Renal cortical epithelial cell (primary cell): ENCODE results near the gene IQCC. TPM values are rescaled to one million over a fixed set of nuclear protein-coding genes. Genes with fewer than 3 reads are reported as not detected.

ENCODE experiments used
- DNase-seq: peaks from one replicate; pipeline ENCODE4 v3.0.0-alpha.2; 2011; ENCODE audit warnings: low read depth
- total RNA-seq: library from RNA; depleted of rRNA; stranded (reverse); fragments of >200 nt; gene quantifications from 2 replicates; pipeline ENCODE4 v1.2.3, GENCODE V29; 2014

Gene IQCC
- total RNA-seq, 1 donor from 2014 or later: 2.1 TPM

DNA sequence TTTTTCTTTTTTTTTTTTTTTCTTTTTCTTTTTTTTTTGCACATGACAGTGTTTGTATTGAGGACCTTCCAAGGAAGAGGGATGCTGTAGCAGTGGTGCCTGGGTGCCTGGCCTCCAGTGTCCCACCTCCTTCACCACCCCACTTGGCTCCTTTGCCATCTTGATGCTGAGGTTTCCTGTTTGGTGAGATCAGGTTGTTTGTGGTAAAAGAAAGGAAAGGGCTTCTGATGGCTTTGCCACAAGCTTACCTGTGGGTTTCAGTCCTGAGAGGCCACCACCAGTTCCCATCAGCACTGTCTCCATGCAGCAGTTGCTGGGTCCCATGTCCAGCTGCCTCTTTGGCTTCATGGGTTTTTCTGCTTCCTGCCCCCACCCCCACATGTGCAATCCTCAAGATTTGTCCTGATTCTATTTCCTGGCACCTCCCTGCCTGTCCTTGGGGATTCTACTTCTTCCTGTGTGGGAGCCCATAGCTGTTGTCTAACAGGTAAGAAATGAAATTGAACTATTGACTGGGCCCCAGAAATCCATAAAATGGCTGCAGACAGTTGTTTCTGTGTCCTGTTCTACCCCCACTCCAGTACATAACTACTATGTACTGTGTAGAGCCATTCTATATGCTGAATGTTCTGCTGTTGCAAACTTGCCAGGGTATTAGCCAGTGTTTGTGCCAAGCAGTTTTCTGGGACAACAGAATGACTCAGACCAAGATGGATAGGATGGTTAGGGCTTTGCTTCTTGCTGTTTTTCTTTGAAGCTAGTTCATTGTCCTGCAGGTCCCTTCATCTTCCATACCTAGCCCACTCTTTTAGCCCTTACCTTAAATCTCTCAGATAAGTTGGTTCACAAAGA is 9.3 kb upstream of the IQCC start:
- no peak for DNase-seq

DNA sequence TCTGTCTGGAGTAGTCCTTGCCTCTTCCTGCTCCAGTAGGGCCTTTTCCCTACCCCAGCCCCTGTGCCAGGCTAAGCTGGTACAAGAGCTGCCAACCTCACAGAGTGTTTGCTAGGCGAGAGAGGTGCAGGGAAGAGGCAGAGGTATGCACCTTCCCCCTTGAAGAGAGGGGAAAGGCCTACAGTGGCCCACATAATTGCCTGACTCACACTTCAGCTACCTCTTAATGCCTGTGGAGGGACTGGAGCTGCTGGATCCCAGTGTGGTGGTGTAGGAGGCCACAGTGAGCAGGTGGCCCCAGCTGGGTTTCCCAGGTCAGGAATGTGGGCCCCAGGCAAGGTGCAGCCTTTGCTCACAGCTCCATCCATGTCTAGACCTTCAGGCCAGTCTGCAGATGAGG is 8.4 kb upstream of the IQCC start:
- DNase-seq: peak; percentile 50

DNA sequence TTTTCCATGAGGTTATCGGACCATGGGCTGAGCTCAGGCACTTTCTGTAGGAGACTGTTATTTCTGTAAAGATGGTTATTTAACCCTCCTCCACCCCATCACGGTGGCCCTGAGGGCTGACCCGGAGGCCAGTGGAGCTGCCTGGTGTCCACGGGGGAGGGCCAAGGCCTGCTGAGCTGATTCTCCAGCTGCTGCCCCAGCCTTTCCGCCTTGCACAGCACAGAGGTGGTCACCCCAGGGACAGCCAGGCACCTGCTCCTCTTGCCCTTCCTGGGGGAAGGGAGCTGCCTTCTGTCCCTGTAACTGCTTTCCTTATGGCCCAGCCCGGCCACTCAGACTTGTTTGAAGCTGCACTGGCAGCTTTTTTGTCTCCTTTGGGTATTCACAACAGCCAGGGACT is 7.6 kb upstream of the IQCC start:
- no peak for DNase-seq

DNA sequence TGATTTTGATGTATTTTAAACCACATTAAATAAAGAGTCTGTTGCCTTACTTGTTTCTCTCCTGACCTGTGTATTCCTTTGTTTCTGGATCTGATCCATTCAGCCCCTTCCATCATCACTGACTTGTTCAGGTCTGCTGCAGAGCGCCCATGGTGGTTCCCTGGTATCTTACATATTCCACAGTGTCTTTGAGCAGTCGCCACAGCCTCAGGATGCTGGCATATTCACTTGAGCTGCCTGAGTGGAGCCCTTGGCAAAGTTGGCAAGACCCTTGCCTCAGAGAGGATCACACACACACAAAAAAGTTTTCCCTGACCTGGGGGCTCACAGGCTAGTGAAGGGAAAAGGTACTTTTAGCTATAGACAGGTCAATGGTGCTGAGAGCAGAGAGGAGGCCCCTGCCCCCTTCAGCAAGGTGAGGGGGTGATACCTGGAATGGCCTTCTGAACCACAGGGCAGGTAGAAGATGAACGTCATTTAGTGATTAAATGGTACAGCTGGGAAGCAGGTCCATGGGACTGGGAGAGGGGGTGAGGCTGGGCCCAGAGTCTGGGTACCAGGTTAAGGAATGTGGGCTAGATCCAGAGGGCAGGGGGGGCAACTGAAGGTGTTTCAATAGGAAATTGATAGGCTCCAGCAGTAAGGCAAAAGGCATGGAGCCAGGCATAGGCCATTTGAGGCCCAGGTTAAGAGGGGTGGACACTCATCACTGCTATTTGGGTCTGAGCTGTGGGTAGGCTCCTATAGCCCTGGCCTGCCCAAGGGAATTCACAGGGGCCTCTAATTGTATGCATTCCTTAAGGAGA is 7.0 kb upstream of the IQCC start:
- DNase-seq: no peak

DNA sequence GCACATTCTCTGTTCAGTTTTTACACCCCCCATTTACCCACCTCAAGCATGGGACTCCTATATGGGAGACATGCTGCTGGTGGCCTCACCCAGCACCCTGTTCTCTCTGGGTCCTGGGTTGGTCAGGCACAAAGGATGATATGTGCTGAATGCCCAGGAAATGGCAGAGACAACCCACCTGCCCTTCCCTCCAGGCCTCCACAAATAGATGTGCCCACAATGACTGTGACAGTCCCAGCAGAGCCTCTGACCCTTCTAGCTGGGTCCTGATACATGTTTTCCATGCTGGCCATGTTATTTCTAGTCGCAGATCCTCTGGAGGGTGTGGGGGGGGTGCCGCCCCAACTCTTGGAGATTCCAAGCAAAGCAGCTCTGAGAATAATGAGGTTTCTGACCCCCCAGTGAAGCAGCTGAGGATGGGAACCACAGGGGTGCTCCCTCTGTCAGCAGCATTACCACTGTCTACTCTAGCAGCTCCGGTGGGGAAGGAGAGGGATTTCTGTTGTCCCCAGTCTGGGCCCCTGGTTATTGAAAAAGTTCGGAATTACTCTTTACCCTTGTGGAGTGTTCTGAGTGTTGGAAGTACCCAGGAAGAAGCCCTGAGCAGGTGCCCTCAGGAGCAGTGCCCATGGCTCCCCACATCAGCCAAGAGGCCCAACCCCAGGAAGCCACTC is 6.3 kb upstream of the IQCC start:
- DNase-seq: no peak

DNA sequence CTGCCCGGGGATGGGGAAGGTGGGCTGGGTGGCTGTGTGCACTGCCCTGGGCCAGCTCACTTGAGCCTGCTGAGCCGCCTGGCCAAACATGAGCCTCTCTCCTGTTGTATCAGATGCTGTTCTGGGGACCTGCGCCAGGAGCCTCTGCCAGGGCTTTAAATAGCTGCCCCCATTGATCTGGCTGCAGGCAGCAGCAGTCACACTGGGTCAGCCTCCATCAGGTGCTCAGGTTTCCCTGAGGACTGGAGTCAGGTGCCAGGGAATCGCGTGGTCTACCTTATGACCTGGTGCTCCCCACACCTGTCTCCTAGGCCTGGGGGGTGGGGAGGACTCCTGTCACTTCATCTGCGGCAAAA is 5.8 kb upstream of the IQCC start:
- no peak for DNase-seq

DNA sequence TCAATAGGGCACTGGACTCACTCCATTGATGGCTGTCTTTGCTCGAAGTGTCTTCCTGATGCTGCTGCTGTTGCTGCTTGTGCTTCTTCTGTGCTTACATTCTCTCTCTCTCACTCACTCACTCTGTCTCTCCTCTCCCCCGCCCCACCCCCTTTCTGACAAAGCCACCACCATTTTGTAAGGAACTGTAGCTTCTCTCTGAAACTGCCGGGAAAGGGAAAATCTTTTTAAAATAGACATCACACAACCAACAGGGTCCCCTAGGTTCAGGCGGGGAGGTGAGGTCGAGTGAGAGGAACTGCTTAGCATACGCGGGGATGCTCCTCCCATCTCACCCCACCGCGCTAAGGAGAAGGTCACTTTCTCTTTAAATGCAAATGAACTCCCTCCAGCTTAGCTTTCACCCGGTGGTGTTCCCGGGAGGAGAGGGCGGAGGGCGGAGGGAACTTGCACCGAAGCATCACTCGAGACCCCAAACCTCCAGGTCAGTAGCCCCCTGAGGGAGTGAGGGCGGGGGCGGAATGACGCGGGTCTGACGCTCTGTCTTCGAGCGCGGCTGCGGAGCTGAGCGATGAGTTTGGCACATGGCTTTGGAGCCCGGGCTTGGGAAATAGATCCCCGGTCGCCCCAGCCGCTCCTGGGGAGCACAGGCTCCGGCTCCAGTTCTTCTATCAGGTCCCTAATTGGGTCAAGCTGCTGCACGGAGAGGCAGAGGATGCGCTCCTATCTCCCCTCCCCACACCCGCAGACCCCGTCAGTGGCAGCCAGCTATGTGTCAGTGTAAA is 5.1 kb upstream of the IQCC start, which contains the start of gene CCDC28B:
CCDC28B (plus strand) TSS at position 370 of the 785 bp plus-strand sequence. CDS start 1,341 bp downstream, outside the sequence.
- DNase-seq: peak; percentile 34

DNA sequence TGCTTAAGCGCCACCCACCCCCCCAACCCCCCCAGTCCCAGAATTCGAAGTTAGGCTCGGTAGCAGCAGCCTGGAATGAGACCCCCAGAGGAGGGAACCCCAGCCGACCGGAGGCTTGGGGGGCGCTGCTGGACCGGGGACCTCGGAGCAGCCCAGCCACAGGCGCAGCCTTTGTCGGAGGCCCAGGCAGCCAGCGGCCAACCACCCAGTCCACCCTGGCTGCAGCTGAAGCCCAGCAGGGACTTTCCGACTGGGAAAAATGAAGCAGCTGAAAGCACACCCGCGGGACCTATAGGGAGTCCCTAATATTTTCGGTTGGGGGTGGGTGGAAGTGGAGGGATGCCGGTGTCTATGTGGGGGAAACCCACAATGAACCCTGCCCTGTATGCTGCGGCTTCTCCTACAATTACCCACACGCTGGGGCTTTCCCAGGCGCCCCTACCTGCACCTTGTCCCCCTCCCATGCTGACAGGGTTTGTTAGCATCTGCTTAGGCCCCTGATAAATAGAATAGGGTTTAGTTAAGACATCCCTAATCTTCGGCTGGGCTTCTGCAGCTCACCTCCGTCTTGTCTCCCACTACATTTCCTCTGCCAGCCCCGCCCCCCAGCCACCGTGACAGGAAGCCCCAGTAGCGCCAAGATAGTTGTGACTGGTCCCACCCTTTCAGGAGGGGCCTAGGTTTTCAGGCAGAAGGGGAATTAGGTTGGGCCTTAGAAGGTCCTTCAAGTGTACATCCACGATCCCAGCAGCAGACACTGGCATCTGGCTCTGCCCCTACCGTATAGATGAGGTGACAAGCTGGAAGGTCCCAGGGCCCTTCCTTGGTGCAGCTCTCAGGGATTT is 4.2 kb upstream of the IQCC start:
- peak; percentile 44 for DNase-seq

DNA sequence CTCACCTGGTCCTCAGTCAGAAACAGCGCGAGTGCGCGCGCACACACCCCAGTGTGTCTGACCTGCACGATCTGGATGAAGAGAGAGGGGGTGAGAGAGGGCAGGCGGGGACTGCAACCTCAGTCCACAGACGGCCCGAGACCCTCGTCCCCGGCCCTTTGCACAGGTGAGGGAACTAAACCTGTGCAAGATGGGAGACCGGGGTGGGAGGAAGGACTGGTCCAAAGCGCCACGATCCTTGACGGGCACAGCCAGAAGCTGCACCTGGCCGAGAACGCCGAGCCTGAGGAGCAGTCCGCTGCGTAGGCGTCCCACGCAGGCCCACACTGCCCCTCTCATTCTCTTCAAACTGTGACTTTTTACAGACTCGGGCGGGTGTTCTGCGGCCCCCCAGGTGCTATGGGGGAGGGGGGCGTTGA is 519 bp upstream of the IQCC start:
- DNase-seq: no peak

DNA sequence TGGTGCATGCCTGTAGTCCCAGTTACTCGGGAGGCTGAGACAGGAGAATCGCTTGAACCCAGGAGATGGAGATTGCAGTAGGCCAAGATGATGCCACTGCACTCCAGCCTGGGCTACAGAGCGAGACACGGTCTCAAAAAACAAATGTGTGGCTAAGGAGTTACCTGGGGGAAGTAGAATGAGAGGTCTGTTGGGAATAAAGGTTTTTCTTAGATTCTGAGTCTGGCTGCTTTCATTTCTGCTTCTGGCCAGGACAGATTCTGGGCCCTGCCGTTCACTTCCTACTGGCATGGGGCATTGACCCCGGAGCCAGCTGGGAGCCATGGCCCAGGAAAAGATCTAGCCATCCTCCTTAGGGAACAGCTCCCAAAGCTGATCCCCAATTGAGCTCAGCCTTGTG is 3.0 kb downstream of the IQCC start:
- no peak for DNase-seq

DNA sequence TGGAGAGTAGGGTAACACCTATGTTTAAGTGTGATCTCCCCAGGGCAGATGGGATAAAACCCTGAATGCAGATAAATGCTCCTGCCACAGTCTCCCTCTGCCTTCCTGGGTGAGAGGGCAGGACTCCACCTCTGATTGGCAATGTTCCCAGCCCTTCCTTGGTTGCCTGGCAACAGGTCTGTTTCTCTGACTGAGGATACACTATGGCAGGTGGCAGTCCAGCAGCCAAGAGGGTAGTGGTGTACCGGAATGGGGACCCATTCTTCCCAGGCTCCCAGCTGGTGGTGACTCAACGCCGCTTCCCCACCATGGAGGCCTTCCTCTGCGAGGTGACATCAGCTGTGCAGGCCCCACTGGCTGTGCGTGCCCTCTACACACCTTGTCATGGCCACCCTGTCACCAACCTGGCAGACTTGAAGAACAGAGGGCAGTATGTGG is 3.4 kb downstream of the IQCC start, which contains the start of gene DCDC2B:
DCDC2B (plus strand) TSS at position 199 of the 438 bp plus-strand sequence; CDS start at position 204, 5 bp downstream.
- peak; percentile 85 for DNase-seq

DNA sequence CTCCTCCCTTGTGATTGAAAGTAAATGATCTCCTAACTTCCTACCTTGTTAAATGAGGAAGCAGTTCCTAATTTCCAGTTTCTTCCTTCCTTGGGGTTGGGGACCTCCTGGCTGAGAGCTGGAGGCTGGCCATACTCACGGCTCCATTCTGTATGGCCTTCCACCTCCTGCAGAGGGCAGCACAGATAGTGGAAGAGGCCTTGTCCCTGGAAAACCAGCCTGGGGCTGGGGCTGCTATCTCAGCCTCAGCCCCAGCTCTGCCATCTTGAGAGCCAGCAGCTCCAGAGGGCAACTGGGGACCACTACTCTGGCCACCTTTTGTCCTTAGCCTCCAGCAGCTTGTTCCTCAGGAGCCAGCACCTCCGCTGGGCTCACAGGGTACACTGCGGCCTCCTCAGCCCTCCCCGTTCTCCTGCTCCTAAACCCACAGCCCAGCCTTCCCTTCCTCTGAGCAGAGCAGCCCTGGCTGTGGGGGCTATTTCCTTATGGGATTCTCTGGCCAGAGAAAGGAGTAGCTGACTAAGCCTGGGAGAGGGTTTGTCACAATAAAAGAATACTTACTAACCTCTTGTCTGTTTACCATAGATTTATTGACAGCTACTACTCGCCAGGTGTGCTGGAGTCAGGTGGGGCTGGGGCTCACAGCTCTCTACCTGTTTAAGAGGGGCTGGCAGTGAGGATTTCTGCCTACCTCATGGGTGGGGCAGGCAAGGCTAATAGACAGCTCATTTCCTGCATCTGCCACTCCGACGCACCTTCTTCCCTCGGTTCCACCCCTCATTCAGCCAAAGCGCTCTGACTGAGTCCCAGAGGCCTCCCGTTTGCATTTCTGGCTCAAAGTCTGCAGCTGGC is 10.4 kb downstream of the IQCC start:
- DNase-seq: peak; percentile 46

DNA sequence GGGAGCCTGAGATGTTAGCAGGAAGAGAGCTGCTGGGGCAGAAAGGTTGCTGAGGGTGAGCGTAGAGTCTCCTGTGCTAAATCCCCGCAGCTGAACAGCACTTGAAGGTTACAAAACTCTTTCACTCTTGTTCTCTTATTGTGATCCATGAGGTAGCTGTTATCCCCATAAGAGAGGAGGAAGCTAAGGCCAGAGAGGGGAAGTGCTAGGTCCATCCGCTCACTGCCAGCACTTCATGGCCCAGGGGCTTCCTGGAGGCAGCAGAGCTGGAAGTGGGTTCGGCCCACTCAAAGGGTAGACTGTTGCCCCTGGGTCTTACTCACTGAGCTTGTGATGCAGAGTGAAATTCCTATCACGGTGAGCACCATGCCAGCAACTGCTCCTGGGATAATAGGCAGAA is 11.1 kb downstream of the IQCC start:
- DNase-seq: no peak

DNA sequence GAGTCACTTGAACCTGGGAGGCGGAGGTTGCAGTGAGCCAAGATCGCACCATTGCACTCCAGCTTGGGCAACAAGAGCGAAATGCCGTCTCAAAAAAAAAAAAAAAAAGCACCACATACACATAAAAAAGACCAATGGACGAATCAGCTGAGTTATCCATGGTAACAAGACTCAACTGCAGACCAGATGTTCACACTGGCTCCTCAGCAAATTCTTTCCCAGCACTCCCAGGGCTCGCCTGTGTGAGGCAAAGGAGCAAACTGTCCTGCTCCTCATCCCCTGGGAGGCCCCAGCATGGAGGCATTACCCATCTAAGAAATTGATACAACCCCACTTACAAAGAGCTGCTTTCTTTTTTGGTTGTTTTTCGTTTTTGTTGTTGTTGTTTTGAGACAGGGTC is 13.6 kb downstream of the IQCC start:
- DNase-seq: no peak

DNA sequence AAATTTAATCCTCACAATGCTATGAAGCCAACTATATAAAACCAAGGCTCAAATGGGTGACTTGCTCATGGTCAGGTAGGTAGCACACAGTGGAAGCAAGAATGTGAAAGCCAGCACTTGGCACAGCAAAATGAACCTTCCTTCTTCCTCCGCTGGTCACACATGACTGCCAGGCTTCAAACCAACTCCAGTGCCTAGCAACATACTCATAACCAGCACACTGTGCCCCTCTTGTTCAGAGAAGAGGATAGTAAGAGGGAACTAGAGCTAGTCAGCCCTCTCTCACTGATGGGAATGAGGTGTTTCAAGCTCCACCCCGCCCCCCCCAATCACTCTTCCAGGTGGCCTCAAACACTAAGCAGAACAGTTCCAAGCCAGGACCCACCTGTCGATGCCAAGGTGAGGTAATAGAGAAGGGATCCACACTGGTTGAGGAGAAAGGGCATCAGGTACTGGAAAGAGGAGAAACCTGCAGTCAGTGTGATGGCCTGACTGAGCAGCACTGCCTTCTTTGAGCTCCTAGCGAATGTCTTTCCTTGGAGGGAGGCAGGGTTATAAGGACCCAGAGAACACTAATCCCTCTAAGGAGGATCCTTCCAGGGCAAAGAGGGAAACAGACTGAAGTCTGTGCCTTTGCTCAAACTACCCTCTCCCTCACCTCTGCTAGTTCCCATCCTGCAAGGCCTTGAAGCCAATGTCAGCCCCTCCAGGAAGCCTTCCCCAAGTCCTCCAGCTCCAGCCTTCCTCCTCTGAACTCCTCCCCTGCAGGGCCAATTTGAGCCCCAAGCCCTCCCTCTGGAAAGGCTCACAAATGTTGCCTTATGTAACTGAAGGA is 15.5 kb downstream of the IQCC start:
- DNase-seq: peak; percentile 88

DNA sequence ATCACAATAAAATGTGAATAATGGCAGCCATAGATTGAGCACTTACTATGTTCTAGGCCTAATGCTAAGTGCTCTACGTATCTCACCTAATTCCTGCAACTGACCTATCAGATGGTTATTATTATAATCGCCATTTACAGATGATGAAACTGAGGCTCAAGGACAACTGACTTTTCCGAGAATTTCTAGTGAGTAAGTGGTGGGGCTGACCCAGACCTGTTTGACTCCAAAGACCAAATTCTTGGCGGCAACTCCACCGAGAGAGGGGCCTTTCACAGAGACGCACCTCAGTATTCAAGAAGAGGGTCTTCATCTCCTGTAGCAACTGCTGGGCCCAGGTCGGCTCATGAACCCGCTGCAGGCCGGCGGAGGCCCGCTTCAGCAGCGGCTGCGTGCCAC is 16.1 kb downstream of the IQCC start:
- no peak for DNase-seq

DNA sequence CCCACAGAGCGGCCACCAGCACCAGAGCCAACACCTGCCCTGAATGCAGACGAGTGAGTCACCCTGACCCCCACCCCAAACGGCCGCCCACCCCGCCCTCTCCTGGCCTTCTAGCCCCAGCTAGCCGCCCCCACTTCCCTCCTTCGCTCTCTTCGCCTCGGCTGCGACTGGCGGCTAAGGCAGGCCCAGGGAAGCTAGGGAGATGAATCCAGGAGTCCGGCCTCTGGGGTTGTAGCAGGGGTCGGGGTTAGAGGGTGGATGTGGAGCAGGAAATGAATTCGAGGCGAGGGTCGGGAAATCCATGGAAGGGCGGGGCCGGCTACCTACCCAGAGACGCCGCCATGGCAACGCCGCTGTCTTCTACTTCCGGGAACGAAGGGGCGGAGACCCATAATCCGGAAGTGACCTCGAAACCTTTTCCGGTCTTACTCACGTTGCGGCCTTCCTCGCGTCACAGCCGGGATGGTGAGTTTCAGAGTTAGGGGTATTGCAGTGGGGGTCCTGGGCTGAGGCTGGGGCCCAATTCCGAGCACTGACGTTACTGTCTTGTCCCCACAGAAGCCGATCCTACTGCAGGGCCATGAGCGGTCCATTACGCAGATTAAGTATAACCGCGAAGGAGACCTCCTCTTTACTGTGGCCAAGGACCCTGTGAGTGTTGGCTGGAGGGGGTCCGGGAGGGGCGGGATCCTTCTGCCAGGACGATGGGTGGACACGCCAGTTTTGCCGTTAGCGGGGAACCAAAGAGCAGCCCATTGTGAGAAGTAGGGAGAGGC is 16.7 kb downstream of the IQCC start, which contains the start of the genes EIF3I and TMEM234:
EIF3I (plus strand) TSS at position 428 of the 776 bp plus-strand sequence; CDS start at position 463, 35 bp downstream.
TMEM234 (minus strand) TSS at position 374 of the 776 bp plus-strand sequence; CDS start at position 343, 31 bp downstream.
- DNase-seq: peak; percentile 88
